T-helper 17 cell (primary cell): Measurements from ENCODE around the gene ZFYVE27. TPM values are rescaled to one million over a fixed set of nuclear protein-coding genes. Genes with fewer than 3 reads are reported as not detected.

Source experiments
- ATAC-seq: fragments of 150-1000 bp; cut with Tn5 transposase; 2 replicates; pipeline ENCODE4 v1.10.0; 2021; ENCODE audit warnings: mild to moderate bottlenecking, moderate library complexity
- DNase-seq, 3 donors: peaks; one replicate each; pipeline versions ENCODE4 v3.0.0 to v3.0.0-alpha.2; 2020 to 2021
- H3K9me3 ChIP-seq: one replicate; pipeline ENCODE4 v1.7.0; 2013; ENCODE audit warnings: low read length, mild to moderate bottlenecking; ENCODE audit not compliant: control insufficient read depth, poor library complexity, severe bottlenecking
- H3K27ac Mint-ChIP-seq: one replicate; pipeline ENCODE4 v1.8.0; 2022; ENCODE audit warnings: mild to moderate bottlenecking, moderate library complexity, mixed read lengths
- H3K27me3 Mint-ChIP-seq: one replicate; pipeline ENCODE4 v1.8.0; 2022; ENCODE audit warnings: mixed read lengths
- H3K36me3 Mint-ChIP-seq: one replicate; pipeline ENCODE4 v1.8.0; 2022; ENCODE audit warnings: low read depth, mixed read lengths
- H3K4me1 Mint-ChIP-seq: one replicate; pipeline ENCODE4 v1.8.0; 2022; ENCODE audit warnings: mild to moderate bottlenecking, mixed read lengths
- H3K4me3 Mint-ChIP-seq: one replicate; pipeline ENCODE4 v1.8.0; 2022; ENCODE audit warnings: mild to moderate bottlenecking, moderate library complexity, mixed read lengths
- total RNA-seq, 4 donors: library from RNA in 2 of 4; stranded (reverse) in 2 of 4; gene quantifications; one replicate each; pipeline ENCODE4 v1.2.3 and lab custom pipeline; 2022 to 2026

The ZFYVE27 gene
- total RNA-seq, 2 donors from 2014 or later: 60.0 to 69.2 TPM

DNA sequence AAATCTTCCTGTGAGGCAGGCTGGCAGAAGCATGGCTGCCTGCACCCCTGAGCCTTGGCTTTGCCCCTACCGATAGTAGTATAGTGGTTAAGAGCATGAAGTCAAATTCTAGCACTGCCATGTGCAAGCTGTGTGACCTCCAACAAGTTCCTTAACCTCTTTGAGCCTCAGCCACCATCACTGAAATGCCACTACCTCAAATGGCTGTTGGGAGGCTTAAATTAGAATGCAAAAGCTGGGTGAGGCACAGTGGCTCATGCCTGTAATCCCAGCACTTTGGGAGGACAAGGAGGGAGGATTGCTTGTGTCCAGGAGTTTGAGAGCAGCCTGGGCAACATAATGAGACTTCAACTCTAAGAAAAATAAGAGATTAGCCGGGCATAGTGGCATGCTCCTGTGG, 26.5 kb downstream of the ZFYVE27 start:
- Mint-ChIP-seq H3K36me3 (peaks cover 2% of the 10 kb centered on the region), H3K27ac (no peak overlapping the region), H3K4me1 (peaks cover 10% of the 10 kb centered on the region), H3K4me3 (no peak overlapping the region), H3K27me3 (peaks cover 10% of the 10 kb centered on the region)
- DNase-seq (no peak), ATAC-seq (no peak)
- no peaks in the 10 kb centered on the region for H3K9me3 ChIP-seq

DNA sequence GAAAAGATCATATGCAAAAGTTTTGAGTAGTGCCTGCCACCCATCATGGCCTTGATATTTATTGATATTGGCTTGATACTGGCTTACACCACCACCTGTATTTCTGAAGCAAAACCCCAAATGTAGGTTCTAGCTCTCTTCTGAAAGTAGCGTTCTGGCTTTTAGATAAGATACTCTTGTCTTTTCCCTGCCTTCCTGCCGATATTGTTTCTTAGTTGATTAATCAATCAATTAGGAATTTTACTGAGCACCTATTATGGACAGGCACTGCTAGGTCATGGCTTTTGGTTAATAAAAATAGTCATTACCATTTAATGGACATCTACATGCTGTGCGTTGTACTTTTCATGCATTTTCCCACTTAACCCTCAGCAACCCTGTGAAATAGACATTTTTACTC, 27.0 kb downstream of the ZFYVE27 start:
- Mint-ChIP-seq H3K4me1 (peaks cover 10% of the 10 kb centered on the region), H3K4me3 (no peak overlapping the region), H3K36me3 (peaks cover 2% of the 10 kb centered on the region), H3K27ac (peak overlapping the region; percentile 81), H3K27me3 (peaks cover 15% of the 10 kb centered on the region)
- no peak for DNase-seq
- no peak for ATAC-seq
- no peaks in the 10 kb centered on the region for H3K9me3 ChIP-seq

DNA sequence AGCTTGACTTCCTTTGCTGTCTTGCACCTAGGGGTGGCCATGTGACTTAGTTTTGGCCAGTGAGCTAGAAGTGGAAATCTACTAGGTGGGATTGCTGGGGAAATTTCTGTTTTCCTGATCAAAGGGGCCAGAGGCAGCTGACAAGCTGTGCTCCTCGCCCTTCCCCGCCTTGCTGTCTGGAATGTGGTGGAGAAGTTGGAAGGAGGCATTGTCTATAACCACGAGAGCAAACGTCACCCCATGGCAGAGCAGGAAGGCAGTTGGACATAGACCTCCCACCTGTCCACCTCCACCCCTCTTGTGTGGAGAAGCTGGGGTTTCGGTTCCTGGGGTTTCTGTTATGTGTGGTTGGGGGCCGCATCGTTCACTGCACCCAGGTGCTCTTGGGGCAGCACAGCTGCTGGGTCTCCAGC, 27.6 kb downstream of the ZFYVE27 start:
- no peak for DNase-seq
- peak overlapping the region; percentile 81 for H3K27ac Mint-ChIP-seq
- H3K27me3 Mint-ChIP-seq: peaks cover 21% of the 10 kb centered on the region

DNA sequence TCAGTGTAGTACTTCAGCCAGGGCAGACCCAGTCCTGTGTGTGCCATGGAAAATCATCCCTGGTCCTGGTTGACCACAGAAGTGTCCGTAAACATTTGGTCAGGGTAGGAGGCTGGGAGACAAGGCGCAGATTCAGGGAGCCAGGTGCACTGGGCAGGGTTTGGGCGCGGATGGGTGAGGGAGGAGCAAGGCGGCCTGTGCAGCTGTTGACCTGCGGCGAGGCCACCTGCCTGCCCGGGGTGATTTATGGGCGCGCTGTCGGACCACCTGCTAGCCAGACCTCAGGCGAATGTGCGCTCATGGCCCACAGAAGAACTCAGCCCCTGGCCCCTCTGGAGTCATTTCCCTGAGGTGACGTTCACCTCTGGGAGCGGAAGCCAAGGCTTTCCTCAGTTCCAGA, 28.3 kb downstream of the ZFYVE27 start:
- H3K4me1 Mint-ChIP-seq: peaks cover 13% of the 10 kb centered on the region
- no peak overlapping the region for H3K27ac Mint-ChIP-seq
- H3K27me3 Mint-ChIP-seq: peaks cover 28% of the 10 kb centered on the region
- no peak overlapping the region for H3K4me3 Mint-ChIP-seq
- H3K36me3 Mint-ChIP-seq: peaks cover 2% of the 10 kb centered on the region
- DNase-seq: no peak
- no peaks in the 10 kb centered on the region for H3K9me3 ChIP-seq
- ATAC-seq: no peak

More for the DNA sequence above, 27.6 kb downstream of the ZFYVE27 start:
- Mint-ChIP-seq H3K36me3 (peaks cover 2% of the 10 kb centered on the region), H3K4me3 (no peak overlapping the region), H3K4me1 (peaks cover 12% of the 10 kb centered on the region)
- no peak for ATAC-seq
- no peaks in the 10 kb centered on the region for H3K9me3 ChIP-seq

DNA sequence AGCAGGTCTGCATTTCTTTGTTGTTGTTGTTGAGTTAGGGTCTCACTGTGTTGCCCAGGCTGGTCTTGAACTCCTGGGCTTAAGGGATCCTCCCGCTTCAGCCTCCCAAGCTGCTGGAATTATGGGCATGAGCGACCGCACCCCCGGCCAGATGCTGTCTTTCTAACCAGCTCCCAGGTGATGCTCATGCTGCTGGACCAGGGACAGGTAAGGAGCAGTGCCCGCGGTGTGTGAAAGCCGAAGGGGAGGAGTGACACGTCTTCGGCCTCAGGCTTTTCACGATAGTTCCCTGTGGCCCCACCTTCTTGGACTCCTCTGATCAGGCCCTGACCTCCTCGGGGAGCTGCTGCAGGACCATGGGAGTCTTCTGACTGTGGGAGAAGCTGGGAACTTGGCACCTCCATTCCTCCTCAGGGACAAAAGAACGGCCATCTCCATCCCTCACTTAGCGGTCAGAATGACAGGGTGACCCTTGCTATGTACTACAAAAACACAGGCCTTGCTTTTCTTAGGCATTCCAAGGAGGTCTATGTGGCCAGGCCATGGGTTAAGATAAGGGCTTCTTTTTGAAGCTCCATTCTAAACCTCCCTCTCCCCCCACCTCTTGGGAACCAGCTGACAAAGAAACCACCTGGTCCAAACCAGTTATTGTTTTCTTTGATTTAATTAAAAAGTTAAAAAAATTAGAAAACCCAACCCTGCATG, 29.3 kb downstream of the ZFYVE27 start:
- ATAC-seq: no peak
- Mint-ChIP-seq H3K27ac (no peak overlapping the region), H3K4me1 (peaks cover 22% of the 10 kb centered on the region), H3K27me3 (peaks cover 39% of the 10 kb centered on the region), H3K36me3 (peaks cover 2% of the 10 kb centered on the region), H3K4me3 (no peak overlapping the region)
- no peak for DNase-seq
- no peaks in the 10 kb centered on the region for H3K9me3 ChIP-seq

DNA sequence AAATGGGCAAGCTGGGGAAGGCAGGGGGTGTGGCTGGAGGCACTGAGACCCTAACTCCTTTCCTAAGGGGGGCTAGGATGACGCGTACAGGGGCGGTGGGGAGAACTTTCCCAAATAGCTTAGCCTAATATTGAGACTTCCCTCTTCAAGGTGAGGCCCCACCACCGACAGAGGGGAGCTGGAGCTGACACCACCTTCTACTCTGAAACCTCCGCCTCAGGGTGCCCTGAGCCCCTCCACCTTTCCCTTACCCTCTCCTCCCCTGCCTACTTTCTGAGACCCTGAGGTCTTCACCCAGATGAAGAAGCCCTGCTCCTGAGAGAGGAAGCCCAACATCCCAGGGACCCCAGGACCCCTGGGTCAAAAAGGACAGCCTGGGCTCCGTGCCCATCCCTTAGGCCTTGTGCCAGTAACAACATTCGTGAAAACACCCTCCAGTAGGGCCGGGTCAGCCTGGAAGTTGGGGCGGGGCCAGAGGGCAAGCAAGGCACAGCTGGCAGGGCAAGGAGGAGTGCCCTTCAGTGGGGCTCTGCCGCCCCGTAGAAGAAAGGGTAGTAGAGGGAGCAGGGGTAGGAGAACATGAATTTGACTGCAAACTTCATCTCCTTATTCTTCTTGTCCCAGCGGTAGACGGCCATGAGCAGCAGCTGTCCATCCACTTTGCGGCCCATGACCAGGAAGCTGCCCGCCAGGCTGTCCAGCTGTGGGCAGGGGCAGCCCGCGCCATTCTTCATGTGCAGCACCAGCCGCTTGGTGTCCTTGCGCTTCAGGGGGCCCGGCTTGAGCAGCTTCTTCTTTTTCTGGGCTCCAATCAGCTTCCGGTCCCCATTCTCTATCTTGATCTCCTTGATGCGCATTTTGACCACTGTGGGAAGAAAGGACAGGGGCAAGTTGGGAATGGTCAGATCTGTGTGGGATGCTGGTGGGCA, 30.3 kb downstream of the ZFYVE27 start:
- peaks cover 24% of the 10 kb centered on the region for H3K4me1 Mint-ChIP-seq
- peak overlapping the region; percentile 86 for H3K27ac Mint-ChIP-seq
- no peak for ATAC-seq
- peaks cover 4% of the 10 kb centered on the region for H3K36me3 Mint-ChIP-seq
- H3K27me3 Mint-ChIP-seq: peaks cover 45% of the 10 kb centered on the region
- H3K4me3 Mint-ChIP-seq: no peak overlapping the region
- no peaks in the 10 kb centered on the region for H3K9me3 ChIP-seq
- DNase-seq: no peak

DNA sequence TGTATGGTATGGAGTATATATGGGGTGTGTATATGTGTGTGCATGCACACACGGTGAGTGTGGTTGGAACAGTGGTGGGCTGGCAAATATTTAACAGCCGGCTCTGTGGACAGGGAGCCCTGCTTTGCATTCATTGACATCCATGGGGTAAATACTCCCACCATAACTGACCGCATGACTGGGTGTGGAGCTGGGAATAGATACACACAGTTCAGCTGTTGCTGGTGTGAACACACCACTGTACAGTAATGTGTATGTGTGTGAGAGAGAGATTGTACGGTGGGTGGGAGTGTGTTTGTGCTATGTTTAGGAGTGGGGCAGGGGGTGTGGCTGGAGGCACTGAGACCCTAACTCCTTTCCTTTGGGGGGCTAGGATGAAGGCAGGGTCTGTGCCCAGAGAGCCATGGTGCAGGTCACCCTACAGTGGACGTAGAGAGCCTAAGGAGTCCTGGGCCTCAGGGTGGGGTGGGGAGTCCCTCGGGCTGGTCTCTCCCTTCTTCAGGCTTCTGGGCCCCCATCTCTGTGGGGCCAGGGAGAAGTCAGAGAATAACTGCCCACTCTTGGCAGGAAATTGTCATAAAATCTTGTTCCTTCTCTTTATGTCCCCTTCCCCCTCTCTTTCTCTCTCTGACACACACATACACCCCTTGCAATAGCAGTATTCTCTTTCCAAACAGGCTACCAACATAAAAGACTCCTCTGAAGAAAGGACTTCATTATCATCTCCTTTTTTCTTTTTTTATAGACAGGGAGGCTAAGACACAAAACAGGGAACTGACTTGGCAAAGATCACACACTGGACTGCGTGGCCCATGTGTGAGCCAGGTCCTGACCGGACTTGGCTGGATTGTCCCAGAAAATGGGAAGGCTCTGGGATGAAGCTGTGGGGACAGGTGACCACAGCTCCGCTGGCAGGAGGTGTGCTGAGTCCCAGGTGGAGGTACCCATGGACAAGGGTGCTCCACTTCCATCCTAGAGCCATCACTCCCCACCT, 31.7 kb downstream of the ZFYVE27 start:
- Mint-ChIP-seq H3K4me1 (peaks cover 25% of the 10 kb centered on the region), H3K27ac (no peak overlapping the region), H3K36me3 (peaks cover 5% of the 10 kb centered on the region), H3K27me3 (peaks cover 52% of the 10 kb centered on the region), H3K4me3 (no peak overlapping the region)
- no peak for DNase-seq
- ATAC-seq: no peak
- no peaks in the 10 kb centered on the region for H3K9me3 ChIP-seq

DNA sequence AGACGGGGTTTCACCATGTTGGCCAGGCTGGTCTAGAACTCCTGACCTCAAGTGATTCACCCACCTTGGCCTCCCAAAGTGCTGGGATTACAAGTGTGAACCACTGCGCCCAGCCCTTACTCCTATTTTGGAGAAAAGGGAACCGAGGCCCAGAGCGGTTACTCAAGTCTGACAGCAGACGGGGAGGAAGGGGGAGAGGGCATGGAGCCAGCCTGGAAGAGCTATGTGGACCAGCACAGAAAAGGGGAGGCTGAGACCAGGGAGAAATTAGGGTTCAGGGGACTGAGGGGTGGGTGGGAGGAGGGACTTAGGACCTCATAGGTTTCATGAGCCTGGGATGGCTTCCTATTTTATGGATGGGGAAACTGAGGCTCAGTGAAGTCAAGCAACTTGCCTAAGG, 33.3 kb downstream of the ZFYVE27 start:
- Mint-ChIP-seq H3K27me3 (peaks cover 52% of the 10 kb centered on the region), H3K4me1 (peaks cover 21% of the 10 kb centered on the region), H3K36me3 (peaks cover 3% of the 10 kb centered on the region), H3K27ac (no peak overlapping the region), H3K4me3 (no peak overlapping the region)
- no peak for ATAC-seq
- no peaks in the 10 kb centered on the region for H3K9me3 ChIP-seq
- no peak for DNase-seq

DNA sequence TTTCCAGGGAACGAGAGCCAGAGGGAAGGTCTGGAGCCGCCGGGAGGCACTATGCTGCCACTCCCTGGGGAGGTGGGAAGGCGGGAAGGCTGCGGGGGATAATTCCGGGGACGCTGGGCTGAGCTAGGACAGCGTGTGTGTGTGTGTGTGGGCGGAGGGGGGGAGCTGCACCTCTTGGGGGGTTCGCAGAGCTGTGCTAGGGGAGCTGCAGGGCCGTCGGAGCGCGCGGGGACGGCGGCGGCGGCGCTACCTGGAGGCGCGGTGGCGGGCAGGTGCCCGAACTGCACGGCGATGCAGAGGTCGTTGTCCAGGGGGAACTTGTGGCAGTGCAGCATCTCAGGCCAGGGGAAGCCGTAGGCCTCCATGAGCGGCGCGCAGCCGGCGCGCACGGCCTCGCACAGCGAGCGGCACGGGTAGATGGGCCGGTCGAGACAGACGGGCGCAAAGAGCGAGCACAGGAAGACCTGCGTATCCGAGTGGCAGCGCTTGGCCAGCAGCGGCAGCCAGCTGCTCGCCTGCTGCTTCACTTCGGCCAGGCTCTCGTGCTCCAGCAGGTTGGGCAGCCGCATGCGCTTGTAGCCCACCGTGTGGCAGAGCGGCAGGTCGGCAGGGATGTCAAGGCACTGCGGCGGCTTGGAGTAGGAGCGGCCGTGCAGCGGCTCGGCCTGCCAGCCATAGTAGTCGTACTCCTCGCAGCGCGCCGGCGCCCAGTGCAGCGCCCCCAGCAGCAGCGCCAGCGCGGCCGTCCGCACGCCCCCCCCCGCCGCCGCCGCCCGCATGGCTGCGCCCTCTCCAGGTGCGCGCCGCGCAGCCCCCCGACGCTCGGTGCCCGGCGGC, 34.3 kb downstream of the ZFYVE27 start:
- Mint-ChIP-seq H3K4me1 (peaks cover 21% of the 10 kb centered on the region), H3K27me3 (peaks cover 52% of the 10 kb centered on the region), H3K36me3 (peaks cover 3% of the 10 kb centered on the region), H3K27ac (no peak overlapping the region), H3K4me3 (peak overlapping the region; percentile 63)
- no peaks in the 10 kb centered on the region for H3K9me3 ChIP-seq
- DNase-seq: no peak
- ATAC-seq: peak; percentile 8

DNA sequence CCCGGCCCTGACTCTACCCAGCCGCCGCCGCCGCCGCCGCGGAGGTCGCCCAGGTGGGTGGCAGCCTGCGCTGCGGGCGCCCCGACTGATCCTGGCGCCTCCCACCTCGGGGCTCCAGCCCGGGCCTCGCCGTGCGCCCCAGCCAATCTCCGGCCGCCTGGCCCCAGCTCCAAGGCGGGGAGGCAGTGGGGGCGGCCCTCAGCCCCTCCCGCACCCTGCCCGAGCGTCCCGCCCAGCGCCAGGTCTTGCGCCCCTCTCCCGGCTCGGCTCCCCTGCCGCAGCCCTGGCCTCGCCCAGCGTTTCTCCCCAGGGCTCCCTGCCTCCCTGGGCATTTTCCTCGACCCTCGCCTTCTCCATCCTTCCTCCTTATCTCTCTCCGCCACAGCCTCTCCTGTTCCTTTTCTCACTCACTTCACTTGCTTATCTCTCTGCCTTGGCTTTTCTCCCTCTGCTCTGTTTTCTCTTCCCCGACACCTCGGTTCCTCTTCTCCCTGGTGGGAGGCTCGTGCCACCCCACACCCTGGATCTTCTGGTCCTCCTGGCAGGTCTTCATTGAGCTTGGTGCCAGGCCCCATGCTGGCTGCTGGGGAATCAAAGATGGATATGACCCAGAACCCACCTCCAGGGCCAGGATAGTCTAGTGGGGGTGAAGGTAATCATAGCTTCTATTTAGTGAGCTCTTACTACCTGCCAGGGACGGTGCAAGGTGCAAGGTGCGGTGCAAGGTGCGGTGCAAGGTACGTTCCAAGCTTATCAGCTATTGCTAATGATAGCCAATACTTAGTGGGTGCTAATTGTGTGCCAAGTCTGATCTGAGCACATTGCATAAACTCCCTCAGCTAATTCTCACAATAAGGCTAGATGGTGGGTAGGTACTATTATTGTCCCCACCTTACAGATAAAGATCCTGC, 35.2 kb downstream of the ZFYVE27 start, which contains the start of gene SFRP5:
Gene SFRP5, minus strand, starts transcription at position 87 of the 911 bp plus-strand sequence. CDS start 166 bp downstream, outside the sequence.
- peaks cover 52% of the 10 kb centered on the region for H3K27me3 Mint-ChIP-seq
- H3K4me3 Mint-ChIP-seq: peak within 1 kb of the TSS; percentile 69
- peaks cover 21% of the 10 kb centered on the region for H3K4me1 Mint-ChIP-seq
- no peak for ATAC-seq
- no peaks in the 10 kb centered on the region for H3K9me3 ChIP-seq
- peaks cover 3% of the 10 kb centered on the region for H3K36me3 Mint-ChIP-seq
- no peak within 1 kb of the TSS for H3K27ac Mint-ChIP-seq
- no peak for DNase-seq

DNA sequence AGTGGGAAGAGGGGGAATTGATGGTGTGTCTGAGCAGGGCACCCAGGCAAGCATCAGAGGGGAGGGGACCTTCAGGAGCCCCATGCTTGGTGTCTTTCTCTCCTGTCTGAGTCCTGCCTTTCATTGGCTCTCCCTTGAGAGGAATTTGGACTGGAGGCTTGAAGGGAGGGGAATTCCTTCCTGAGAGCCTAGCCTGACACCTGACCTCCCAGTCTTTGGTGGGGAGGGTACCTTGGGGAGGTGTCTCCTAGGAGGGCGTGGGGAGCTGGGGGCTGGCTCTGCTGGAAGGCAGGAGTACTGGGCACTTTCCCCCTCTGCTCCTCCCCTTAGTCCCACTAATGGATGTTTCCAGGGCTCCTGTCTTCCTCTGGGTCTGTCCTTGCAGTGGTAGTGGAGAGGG, 36.2 kb downstream of the ZFYVE27 start:
- DNase-seq (no peak), ATAC-seq (no peak)
- no peak overlapping the region for H3K4me3 Mint-ChIP-seq
- peaks cover 3% of the 10 kb centered on the region for H3K36me3 Mint-ChIP-seq
- peaks cover 45% of the 10 kb centered on the region for H3K27me3 Mint-ChIP-seq
- H3K4me1 Mint-ChIP-seq: peaks cover 18% of the 10 kb centered on the region
- no peaks in the 10 kb centered on the region for H3K9me3 ChIP-seq
- no peak overlapping the region for H3K27ac Mint-ChIP-seq
